Endothelial cell (in vitro differentiated cells): Measurements from ENCODE around the gene RPL7L1. TPM values are rescaled to one million over a fixed set of nuclear protein-coding genes. Genes with fewer than 3 reads are reported as not detected.

ENCODE experiments used
- DNase-seq: peaks from one replicate; pipeline ENCODE4 v3.0.0; 2021; ENCODE audit warnings: low spot score
- H3K27ac Mint-ChIP-seq: one replicate; pipeline ENCODE4 v1.8.0; 2021; ENCODE audit warnings: mixed read lengths, inconsistent platforms; ENCODE audit not compliant: unreplicated experiment
- H3K27me3 Mint-ChIP-seq: one replicate; pipeline ENCODE4 v1.8.0; 2021; ENCODE audit warnings: mild to moderate bottlenecking, moderate library complexity, mixed read lengths, inconsistent platforms; ENCODE audit not compliant: unreplicated experiment
- H3K36me3 Mint-ChIP-seq: one replicate; pipeline ENCODE4 v1.8.0; 2021; ENCODE audit warnings: mild to moderate bottlenecking, low read depth, mixed read lengths, inconsistent platforms; ENCODE audit not compliant: unreplicated experiment
- H3K4me1 Mint-ChIP-seq: one replicate; pipeline ENCODE4 v1.8.0; 2021; ENCODE audit warnings: mild to moderate bottlenecking, mixed read lengths, inconsistent platforms; ENCODE audit not compliant: unreplicated experiment
- H3K4me3 Mint-ChIP-seq: one replicate; pipeline ENCODE4 v1.8.0; 2021; ENCODE audit warnings: mild to moderate bottlenecking, mixed read lengths, inconsistent platforms; ENCODE audit not compliant: unreplicated experiment
- H3K9me3 Mint-ChIP-seq: one replicate; pipeline ENCODE4 v1.8.0; 2021; ENCODE audit warnings: mixed read lengths, inconsistent platforms; ENCODE audit not compliant: unreplicated experiment
- CTCF ChIP-seq: fragments of 200-600 bp; sonication (generic); IDR thresholded peaks from one replicate; pipeline ENCODE4 v1.5.0; 2021; ENCODE audit warnings: antibody characterized with exemption; ENCODE audit not compliant: unreplicated experiment
- total RNA-seq: library from RNA; stranded (reverse); fragmentation: NEBNext Ultra II Directional; extraction: Animal tissue kit (Norgen Biotek cat#: 25700); gene quantifications from one replicate; pipeline ENCODE4 v1.2.1, GENCODE V29; 2021; ENCODE audit not compliant: unreplicated experiment

RPL7L1 gene
- total RNA-seq, 1 donor from 2014 or later: 58.1 TPM

GRCh38 chr6:42932412-42932811, 53.0 kb downstream of the RPL7L1 start:
- Mint-ChIP-seq H3K36me3 (peaks cover 28% of the 10 kb centered on the region), H3K4me3 (peak overlapping the region; percentile 1), H3K9me3 (no peaks in the 10 kb centered on the region), H3K4me1 (peaks cover 51% of the 10 kb centered on the region), H3K27me3 (peaks cover 6% of the 10 kb centered on the region), H3K27ac (peak overlapping the region; percentile 38)
- no peak for DNase-seq
- TF ChIP-seq CTCF: no peak

GRCh38 chr6:42933205-42933604, 53.8 kb downstream of the RPL7L1 start:
- Mint-ChIP-seq H3K4me3 (no peak overlapping the region), H3K36me3 (peaks cover 34% of the 10 kb centered on the region), H3K27ac (peak overlapping the region; percentile 53), H3K9me3 (no peaks in the 10 kb centered on the region), H3K4me1 (peaks cover 55% of the 10 kb centered on the region), H3K27me3 (peaks cover 6% of the 10 kb centered on the region)
- no peak for DNase-seq
- TF ChIP-seq CTCF: no peak

- Mint-ChIP-seq H3K9me3 (no peaks in the 10 kb centered on the region), H3K4me1 (peaks cover 46% of the 10 kb centered on the region), H3K27me3 (peaks cover under 1% of the 10 kb centered on the region), H3K4me3 (no peak overlapping the region), H3K36me3 (peaks cover 40% of the 10 kb centered on the region), H3K27ac (no peak overlapping the region)
- no peak for DNase-seq
- TF ChIP-seq CTCF: no peak
These were observed 55.9 kb downstream of the RPL7L1 start for GRCh38 chr6:42935322-42935721.

- Mint-ChIP-seq H3K4me1 (peaks cover 37% of the 10 kb centered on the region), H3K9me3 (no peaks in the 10 kb centered on the region), H3K36me3 (peaks cover 38% of the 10 kb centered on the region), H3K4me3 (peak overlapping the region; percentile 56), H3K27me3 (no peaks in the 10 kb centered on the region), H3K27ac (no peak overlapping the region)
- DNase-seq: no peak
- TF ChIP-seq CTCF: no peak
These were observed 57.0 kb downstream of the RPL7L1 start for GRCh38 chr6:42936398-42936797.

GRCh38 chr6:42937548-42938427, 58.4 kb downstream of the RPL7L1 start:
- peaks cover 26% of the 10 kb centered on the region for H3K4me1 Mint-ChIP-seq
- H3K9me3 Mint-ChIP-seq: no peaks in the 10 kb centered on the region
- no peaks in the 10 kb centered on the region for H3K27me3 Mint-ChIP-seq
- H3K4me3 Mint-ChIP-seq: peak overlapping the region; percentile 39
- no peak for DNase-seq
- TF ChIP-seq CTCF: no peak
- peaks cover 31% of the 10 kb centered on the region for H3K36me3 Mint-ChIP-seq
- H3K27ac Mint-ChIP-seq: no peak overlapping the region
